GM12878 (cell line): ENCODE data around the gene CALY. TPM values are rescaled to one million over a fixed set of nuclear protein-coding genes. Genes with fewer than 3 reads are reported as not detected.
"Not testable (repeated sequence)": the region's sequence is repeated elsewhere in the genome, so short reads cannot be mapped to it uniquely, and the experiment has no call there.

ENCODE experiments used
- ATAC-seq: fragments of 200-7000 bp; cut with Tn5 transposase; 3 replicates; pipeline ENCODE4 v1.9.1; 2020; ENCODE audit warnings: mild to moderate bottlenecking, moderate library complexity
- BruUV-seq: library from RNA; stranded (reverse); fragments of 400-500 nt; replicated peaks from 2 replicates; lab custom pipeline; 2021; lab: Mats Ljungman, UMichigan
- CTCF ChIA-PET: fragments of 300-600 bp; sonication (Branson Sonifier 250); formaldehyde crosslinking; extraction: SDS; loops from one replicate; lab custom pipeline; 2021; ENCODE audit warnings: inconsistent platforms; lab: Yijun Ruan, JAX
- POLR2A ChIA-PET: fragments of 350-600 bp; formaldehyde crosslinking; extraction: SDS; loops from one replicate; lab custom pipeline; 2021; ENCODE audit warnings: inconsistent platforms; lab: Charles Lee
- RAD21 ChIA-PET: fragments of 300-600 bp; sonication (Branson Sonifier 250); formaldehyde crosslinking; loops from one replicate; lab custom pipeline; 2023; ENCODE audit warnings: antibody characterized with exemption; ENCODE audit not compliant: unreplicated experiment; lab: Charles Lee
- SMC1A ChIA-PET: fragments of 300-600 bp; sonication (Branson Sonifier 250); formaldehyde crosslinking; loops from one replicate; lab custom pipeline; 2023; ENCODE audit not compliant: unreplicated experiment, uncharacterized antibody; lab: Charles Lee
- DNase-seq: peaks from one replicate; pipeline ENCODE4 v3.0.0-alpha.2; 2011; ENCODE audit warnings: low read depth, low spot score
- FAIRE-seq: peaks from 3 replicates; lab custom pipeline; 2011; peaks lifted over from hg19 to GRCh38; lab: Jason Lieb, UNC
- H2AFZ ChIP-seq: 2 replicates; pipeline ENCODE4 v1.6.0; 2011; ENCODE audit warnings: low read depth, low read length, control low read depth; ENCODE audit not compliant: control insufficient read depth
- H3K27ac ChIP-seq: 2 replicates; pipeline ENCODE4 v1.5.1; 2011; ENCODE audit warnings: control low read depth; ENCODE audit not compliant: control insufficient read depth, insufficient read depth
- H3K27me3 ChIP-seq, 2 experiments: replicated peaks in 1 of 2; 2 replicates each; pipeline versions ENCODE4 v1.6.0 to v1.6.1; 2011; ENCODE audit warnings: low read length in 1 of 2; ENCODE audit not compliant: control insufficient read depth in 2 of 2, insufficient read depth in 2 of 2
- H3K36me3 ChIP-seq, 2 experiments: 2 replicates each; pipeline ENCODE4 v1.5.1; 2011; ENCODE audit warnings: low read length in 1 of 2; ENCODE audit not compliant: control insufficient read depth in 2 of 2, insufficient read depth in 2 of 2
- H3K4me1 ChIP-seq: 2 replicates; pipeline ENCODE4 v1.6.1; 2011; ENCODE audit warnings: mild to moderate bottlenecking, low read length, moderate library complexity, mixed read lengths; ENCODE audit not compliant: control insufficient read depth, insufficient read depth
- H3K4me2 ChIP-seq: 2 replicates; pipeline ENCODE4 v1.6.0; 2011; ENCODE audit warnings: control low read depth; ENCODE audit not compliant: control insufficient read depth, insufficient read depth
- H3K4me3 ChIP-seq: fragments of 200-600 bp; sonication (generic); 2 replicates; pipeline ENCODE4 v1.5.1; 2016
- H3K79me2 ChIP-seq: 2 replicates; pipeline ENCODE4 v1.6.0; 2011; ENCODE audit warnings: low read length; ENCODE audit not compliant: control insufficient read depth, insufficient read depth
- H3K9ac ChIP-seq: 2 replicates; pipeline ENCODE4 v1.8.0; 2011; ENCODE audit warnings: low read length, control low read depth, mixed read lengths; ENCODE audit not compliant: control insufficient read depth, insufficient read depth
- H3K9me3 ChIP-seq: replicated peaks from 3 replicates; pipeline ENCODE4 v1.5.1; 2011; ENCODE audit warnings: mild to moderate bottlenecking, low read length; ENCODE audit not compliant: control insufficient read depth, insufficient read depth
- H4K20me1 ChIP-seq: 2 replicates; pipeline ENCODE4 v1.6.0; 2011; ENCODE audit not compliant: control insufficient read depth, insufficient read depth
- BACH1 ChIP-seq: fragments of 450-650 bp; IDR thresholded peaks from 2 replicates; pipeline ENCODE4 v1.6.1; 2017; ENCODE audit warnings: mild to moderate bottlenecking, borderline replicate concordance
- BCLAF1 ChIP-seq: fragments of 450-650 bp; IDR thresholded peaks from 2 replicates; pipeline ENCODE4 v1.6.1; 2017; ENCODE audit warnings: antibody characterized with exemption, mild to moderate bottlenecking, moderate library complexity
- CBFB ChIP-seq: IDR thresholded peaks from 2 replicates; pipeline ENCODE4 v1.6.1; 2016; ENCODE audit warnings: antibody characterized with exemption, low read depth
- CEBPB ChIP-seq, 2 experiments: fragments of 150-350 bp in 1 of 2; IDR thresholded peaks; 2 replicates each; pipeline ENCODE4 v1.6.1; 2012 to 2014; ENCODE audit warnings: low read depth in 2 of 2, low read length in 2 of 2, borderline replicate concordance in 1 of 2, inconsistent platforms in 1 of 2
- ESRRA ChIP-seq: IDR thresholded peaks from 2 replicates; pipeline ENCODE4 v1.6.1; 2012; ENCODE audit warnings: mild to moderate bottlenecking, low read length, improper control_type of control experiment
- FOS ChIP-seq: IDR thresholded peaks from 3 replicates; pipeline ENCODE4 v1.6.1; 2011; ENCODE audit warnings: borderline replicate concordance; ENCODE audit not compliant: insufficient read length; ENCODE audit errors: extremely low read depth
- JUND ChIP-seq: IDR thresholded peaks from 2 replicates; pipeline ENCODE4 v1.6.1; 2012; ENCODE audit warnings: low read depth, mild to moderate bottlenecking, low read length, improper control_type of control experiment, moderate library complexity
- KDM1A ChIP-seq: fragments of 200-600 bp; sonication (generic); IDR thresholded peaks from 2 replicates; pipeline ENCODE4 v1.6.1; 2016; ENCODE audit warnings: borderline replicate concordance
- MEF2B ChIP-seq: fragments of 450-650 bp; IDR thresholded peaks from 2 replicates; pipeline ENCODE4 v1.6.1; 2018; ENCODE audit warnings: mild to moderate bottlenecking, moderate library complexity; ENCODE audit not compliant: partially characterized antibody, poor library complexity, severe bottlenecking
- RBBP5 ChIP-seq: fragments of 200-600 bp; sonication (generic); conservative IDR thresholded peaks from 2 replicates; pipeline ENCODE4 v1.6.1; 2016
- SPI1 ChIP-seq: IDR thresholded peaks from 2 replicates; pipeline ENCODE4 v1.6.1; 2011; ENCODE audit warnings: low read depth, mild to moderate bottlenecking, low read length, moderate library complexity, borderline replicate concordance; ENCODE audit not compliant: insufficient read depth
- TBL1XR1 ChIP-seq: IDR thresholded peaks from 2 replicates; pipeline ENCODE4 v1.6.1; 2012; ENCODE audit warnings: low read depth, low read length, improper control_type of control experiment
- TCF7 ChIP-seq: IDR thresholded peaks from 2 replicates; pipeline ENCODE4 v1.6.1; 2014; ENCODE audit warnings: antibody characterized with exemption, borderline replicate concordance
- ZNF24 ChIP-seq: fragments of 450-650 bp; IDR thresholded peaks from 2 replicates; pipeline ENCODE4 v1.6.1; 2017; ENCODE audit warnings: antibody characterized with exemption, mild to moderate bottlenecking
- ZNF274 ChIP-seq: IDR thresholded peaks from one replicate; pipeline ENCODE4 v1.8.0; 2011; ENCODE audit not compliant: insufficient read length, insufficient read depth
- WGBS: methylation state at CpG from one replicate; pipeline ENCODE4 v1.1.6; 2016; ENCODE audit warnings: low lambda C conversion rate; ENCODE audit not compliant: insufficient replicate concordance, insufficient coverage; ENCODE audit errors: missing lambda C conversion rate; 5-methylcytosine and 5-hydroxymethylcytosine counted together
- in situ Hi-C: fragments of 300-500 bp; cut with MboI; formaldehyde crosslinking; loops from 9 replicates; pipeline ENCODE4 v1.14.3; 2018; ENCODE audit warnings: mixed read lengths
- intact Hi-C: fragments of 100-400 bp; cut with micrococcal nuclease; formaldehyde crosslinking; loops from one replicate; pipeline ENCODE4 v1.14.2; 2022; ENCODE audit not compliant: unreplicated experiment
- polyA plus RNA-seq, 11 experiments: library from polyadenylated mRNA; depleted of rRNA in 4 of 11; unstranded in 6 of 11; stranded (reverse) in 5 of 11; fragments of >200 nt; fragmentation: Nextera tagmentation in 4 of 11; fragmentation: Illumina TruSeq in 1 of 11; extraction: Ambion mirVana in 4 of 11; extraction: Trizol in 1 of 11; gene quantifications; 1 replicate in 1 of 11; 2 replicates in 10 of 11; pipeline versions ENCODE4 v1.2.1 to v1.2.3, GENCODE V29; 2011 to 2016; ENCODE audit warnings: inconsistent platforms in 2 of 11, missing spikeins in 2 of 11, low read depth in 1 of 11
- total RNA-seq, 4 experiments: library from RNA; depleted of rRNA in 3 of 4; stranded (reverse); fragments of >200 nt in 3 of 4; fragmentation: Illumina TruSeq in 1 of 4; extraction: Trizol in 1 of 4; gene quantifications; 2 replicates each; pipeline versions ENCODE4 v1.2.1 to v1.2.3, GENCODE V29; 2013 to 2021

Gene CALY
- total and polyA plus RNA-seq, 10 of the 15 experiments (the other 5 are each of a cell fraction or from before 2014, with no cell fraction given), result 0.07 TPM; not detected in 9

- FAIRE-seq (no peak), ATAC-seq (peak; percentile 81), DNase-seq (no peak)
- H3K4me2 ChIP-seq, result no peak overlapping the region
- ChIA-PET CTCF (interaction anchor here (1.9 kb wide), 1 partner anchor 9 kb away, joined by 4 read pairs; no protein-coding TSS in a partner anchor), POLR2A (no interaction called here), SMC1A (no interaction called here), RAD21 (interaction anchor here (0.6 kb wide), 1 partner anchor 69 kb away, joined by 3 read pairs; no protein-coding TSS in a partner anchor)
- no peak for TF ChIP-seq MEF2B
- no peak for TF ChIP-seq JUND
- no peak for TF ChIP-seq CBFB
- TF ChIP-seq RBBP5, result no peak
- TF ChIP-seq TBL1XR1, result no peak
- no peak for TF ChIP-seq ZNF24
- no peak for TF ChIP-seq FOS
- TF ChIP-seq ESRRA, result no peak
- no peak for TF ChIP-seq SPI1
- no peak for TF ChIP-seq BACH1
- no peak for TF ChIP-seq CEBPB (IDR thresholded peaks at IDR 0.05; ENCODE audit: borderline replicate concordance in 1 of 2, low read depth in 2 of 2, low read length in 2 of 2)
- TF ChIP-seq BCLAF1, result no peak
- TF ChIP-seq KDM1A, result no peak
- TF ChIP-seq TCF7, result no peak
- TF ChIP-seq ZNF274, result no peak
- WGBS, result 35% methylated on average over 10 of the region's 13 CpGs
- no peak overlapping the region for H3K9ac ChIP-seq
- H3K27ac ChIP-seq, result no peak overlapping the region
- BruUV-seq, result no TSS peak
- H3K79me2 ChIP-seq, result no peaks in the 10 kb centered on the region
- in situ Hi-C loops, result no loop called here
- no peaks in the 10 kb centered on the region for H4K20me1 ChIP-seq
- intact Hi-C loops, result no loop called here
- no peaks in the 10 kb centered on the region; the same call in 2 of the 3 replicates for H3K9me3 ChIP-seq
- no peak overlapping the region for H3K4me3 ChIP-seq
- H3K4me1 ChIP-seq, result no peaks in the 10 kb centered on the region
- no peaks in the 10 kb centered on the region for H3K36me3 ChIP-seq
- no peak overlapping the region for H2AFZ ChIP-seq
- peaks cover 4 to 5% of the 10 kb centered on the region in 2 experiments for H3K27me3 ChIP-seq
Observed at GRCh38 chr10:133324198-133324792, 12.4 kb downstream of the CALY start.

GRCh38 chr10:133322064-133322709, 14.5 kb downstream of the CALY start:
- in situ Hi-C loops, H3K4me1 ChIP-seq, BruUV-seq, H3K9me3 ChIP-seq, CTCF ChIA-PET, H3K36me3 ChIP-seq, SMC1A ChIA-PET, H3K9ac ChIP-seq, H3K79me2 ChIP-seq, H3K4me3 ChIP-seq, intact Hi-C loops, H3K4me2 ChIP-seq, H2AFZ ChIP-seq, POLR2A ChIA-PET, H3K27me3 ChIP-seq, H4K20me1 ChIP-seq, DNase-seq, ATAC-seq, RAD21 ChIA-PET, H3K27ac ChIP-seq: not testable (repeated sequence)
- 57% methylated on average over 12 of the region's 14 CpGs for WGBS
- FAIRE-seq, result peak; percentile 38
